Neural cell (in vitro differentiated cells): Measurements from ENCODE around the gene ADARB2. TPM values are rescaled to one million over a fixed set of nuclear protein-coding genes. Genes with fewer than 3 reads are reported as not detected.

Experiments
- H2AFZ ChIP-seq: fragments of 200-600, 300-800 bp; sonication (generic), shearing (Covaris generic); 2 replicates; pipeline ENCODE4 v1.6.0; 2014; ENCODE audit warnings: low read depth, mild to moderate bottlenecking, antibody characterized with exemption, low read length, moderate library complexity
- H3F3A ChIP-seq: fragments of 200-600 bp; shearing (Covaris generic); 2 replicates; pipeline ENCODE4 v1.6.1; 2016; ENCODE audit warnings: mild to moderate bottlenecking, moderate library complexity, mixed read lengths, antibody characterized with exemption, low read length; ENCODE audit not compliant: insufficient read depth, poor library complexity, severe bottlenecking
- H3K27ac ChIP-seq: fragments of 200-600, 300-800 bp; sonication (generic), shearing (Covaris generic); 2 replicates; pipeline ENCODE4 v1.5.1; 2014; ENCODE audit warnings: mild to moderate bottlenecking, low read length, moderate library complexity
- H3K27me3 ChIP-seq: fragments of 300-800, 200-600 bp; sonication (generic), shearing (Covaris generic); 2 replicates; pipeline ENCODE4 v1.6.0; 2014; ENCODE audit warnings: mild to moderate bottlenecking, low read depth, low read length, moderate library complexity; ENCODE audit not compliant: insufficient read depth
- H3K36me3 ChIP-seq: fragments of 300-800, 200-600 bp; sonication (generic), shearing (Covaris generic); 2 replicates; pipeline ENCODE4 v1.5.1; 2014; ENCODE audit warnings: mild to moderate bottlenecking, antibody characterized with exemption, low read length, moderate library complexity; ENCODE audit not compliant: insufficient read depth
- H3K4me2 ChIP-seq: fragments of 300-800, 200-600 bp; sonication (generic), shearing (Covaris generic); 2 replicates; pipeline ENCODE4 v1.6.0; 2014; ENCODE audit warnings: mild to moderate bottlenecking, low read length
- H3K4me3 ChIP-seq: fragments of 300-800, 200-600 bp; sonication (generic), shearing (Covaris generic); 2 replicates; pipeline ENCODE4 v1.5.1; 2014; ENCODE audit warnings: mild to moderate bottlenecking, low read length, moderate library complexity
- H3K79me2 ChIP-seq: fragments of 200-600 bp; shearing (Covaris generic); replicated peaks from 2 replicates; pipeline ENCODE4 v1.6.0; 2014; ENCODE audit warnings: mild to moderate bottlenecking, low read length, moderate library complexity; ENCODE audit not compliant: insufficient read depth
- H3K9ac ChIP-seq: fragments of 300-800, 200-600 bp; sonication (generic), shearing (Covaris generic); 2 replicates; pipeline ENCODE4 v1.6.1; 2016; ENCODE audit warnings: mild to moderate bottlenecking, low read length, mixed read lengths
- H3K9me2 ChIP-seq: fragments of 200-600 bp; shearing (Covaris generic); 2 replicates; pipeline ENCODE4 v1.6.1; 2016; ENCODE audit warnings: mild to moderate bottlenecking, low read length, mixed read lengths; ENCODE audit not compliant: insufficient read depth
- H3K9me3 ChIP-seq: fragments of 200-600, 300-800 bp; sonication (generic), shearing (Covaris generic); 2 replicates; pipeline ENCODE4 v1.6.1; 2016; ENCODE audit warnings: mild to moderate bottlenecking, mixed run types, low read length, moderate library complexity, mixed read lengths
- H4K20me1 ChIP-seq: fragments of 200-600 bp; shearing (Covaris generic); 2 replicates; pipeline ENCODE4 v1.6.1; 2016; ENCODE audit warnings: mild to moderate bottlenecking, mixed run types; ENCODE audit not compliant: insufficient read depth
- EP300 ChIP-seq: fragments of 450-650 bp; conservative IDR thresholded peaks from 2 replicates; pipeline ENCODE4 v1.6.1; 2014; ENCODE audit warnings: antibody characterized with exemption, mild to moderate bottlenecking, moderate library complexity; ENCODE audit not compliant: poor library complexity, severe bottlenecking
- EZH2 ChIP-seq: fragments of 200-600, 300-800 bp; shearing (Covaris generic), sonication (generic); IDR thresholded peaks from 2 replicates; pipeline ENCODE4 v1.6.1; 2014; ENCODE audit warnings: antibody characterized with exemption, low read length, borderline replicate concordance, mild to moderate bottlenecking; ENCODE audit not compliant: insufficient read depth, poor library complexity, severe bottlenecking
- MXI1 ChIP-seq: fragments of 450-650 bp; conservative IDR thresholded peaks from 2 replicates; pipeline ENCODE4 v1.6.1; 2014; ENCODE audit warnings: antibody characterized with exemption, mild to moderate bottlenecking; ENCODE audit not compliant: poor library complexity, severe bottlenecking
- POLR2AphosphoS5 ChIP-seq: IDR thresholded peaks from 2 replicates; pipeline ENCODE4 v1.6.1; 2012
- RAD21 ChIP-seq: fragments of 450-650 bp; conservative IDR thresholded peaks from 2 replicates; pipeline ENCODE4 v1.6.1; 2014; ENCODE audit warnings: antibody characterized with exemption, mild to moderate bottlenecking, moderate library complexity
- SMC3 ChIP-seq: fragments of 450-650 bp; conservative IDR thresholded peaks from 2 replicates; pipeline ENCODE4 v1.6.1; 2014; ENCODE audit warnings: antibody characterized with exemption, mild to moderate bottlenecking, moderate library complexity; ENCODE audit not compliant: poor library complexity
- TAF1 ChIP-seq: IDR thresholded peaks from 2 replicates; pipeline ENCODE4 v1.6.1; 2012; ENCODE audit warnings: low read depth
- polyA plus RNA-seq: library from polyadenylated mRNA; depleted of rRNA; stranded (reverse); fragments of >200 nt; gene quantifications from 2 replicates; pipeline ENCODE4 v1.2.3, GENCODE V29; 2014
- TF ChIP-seq, protein P1 (sequence below): fragments of 450-650 bp; IDR thresholded peaks from 2 replicates; pipeline ENCODE4 v1.5.1; 2014; ENCODE audit warnings: antibody characterized with exemption, mild to moderate bottlenecking, moderate library complexity; ENCODE audit not compliant: poor library complexity, severe bottlenecking
- TF ChIP-seq, protein P2 (sequence below): IDR thresholded peaks from 2 replicates; pipeline ENCODE4 v1.6.1; 2012; ENCODE audit warnings: borderline replicate concordance

The ADARB2 gene
- polyA plus RNA-seq, 1 donor from 2014 or later = 3.6 TPM

DNA sequence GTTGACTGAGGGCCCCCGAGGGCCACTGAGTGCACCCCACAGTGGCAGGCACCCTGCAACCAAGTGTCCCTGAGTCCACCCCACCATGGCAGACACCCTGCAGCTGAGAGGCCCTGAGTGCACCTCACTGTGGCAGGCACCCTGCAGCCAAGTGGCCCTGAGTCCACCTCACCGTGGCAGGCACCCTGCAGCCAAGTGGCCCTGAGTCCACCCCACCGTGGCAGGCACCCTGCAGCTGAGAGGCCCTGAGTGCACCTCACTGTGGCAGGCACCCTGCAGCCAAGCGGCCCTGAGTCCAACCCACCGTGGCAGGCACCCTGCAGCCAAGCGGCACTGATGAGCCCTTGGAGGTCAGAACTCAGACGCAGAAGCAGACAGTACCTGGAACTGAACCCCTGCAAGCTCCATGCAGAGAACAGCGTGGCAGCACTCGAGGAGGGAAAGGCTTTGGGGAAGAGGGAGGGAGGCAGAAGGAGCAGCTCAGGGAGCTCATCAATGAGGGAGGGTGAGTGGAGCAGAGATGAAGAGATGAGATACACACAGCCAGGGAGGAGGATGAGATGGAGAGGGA is 524.7 kb downstream of the ADARB2 start:
- no peak overlapping the region for H3K4me2 ChIP-seq
- no peak overlapping the region for H2AFZ ChIP-seq
- H3K4me3 ChIP-seq = no peak overlapping the region
- TF ChIP-seq RAD21 (no peak), TAF1 (no peak), POLR2AphosphoS5 (no peak), SMC3 (no peak), EP300 (no peak), EZH2 (no peak), MXI1 (no peak)
- TF ChIP-seq, protein P1, sequence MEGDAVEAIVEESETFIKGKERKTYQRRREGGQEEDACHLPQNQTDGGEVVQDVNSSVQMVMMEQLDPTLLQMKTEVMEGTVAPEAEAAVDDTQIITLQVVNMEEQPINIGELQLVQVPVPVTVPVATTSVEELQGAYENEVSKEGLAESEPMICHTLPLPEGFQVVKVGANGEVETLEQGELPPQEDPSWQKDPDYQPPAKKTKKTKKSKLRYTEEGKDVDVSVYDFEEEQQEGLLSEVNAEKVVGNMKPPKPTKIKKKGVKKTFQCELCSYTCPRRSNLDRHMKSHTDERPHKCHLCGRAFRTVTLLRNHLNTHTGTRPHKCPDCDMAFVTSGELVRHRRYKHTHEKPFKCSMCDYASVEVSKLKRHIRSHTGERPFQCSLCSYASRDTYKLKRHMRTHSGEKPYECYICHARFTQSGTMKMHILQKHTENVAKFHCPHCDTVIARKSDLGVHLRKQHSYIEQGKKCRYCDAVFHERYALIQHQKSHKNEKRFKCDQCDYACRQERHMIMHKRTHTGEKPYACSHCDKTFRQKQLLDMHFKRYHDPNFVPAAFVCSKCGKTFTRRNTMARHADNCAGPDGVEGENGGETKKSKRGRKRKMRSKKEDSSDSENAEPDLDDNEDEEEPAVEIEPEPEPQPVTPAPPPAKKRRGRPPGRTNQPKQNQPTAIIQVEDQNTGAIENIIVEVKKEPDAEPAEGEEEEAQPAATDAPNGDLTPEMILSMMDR = no peak
- TF ChIP-seq, protein P2, sequence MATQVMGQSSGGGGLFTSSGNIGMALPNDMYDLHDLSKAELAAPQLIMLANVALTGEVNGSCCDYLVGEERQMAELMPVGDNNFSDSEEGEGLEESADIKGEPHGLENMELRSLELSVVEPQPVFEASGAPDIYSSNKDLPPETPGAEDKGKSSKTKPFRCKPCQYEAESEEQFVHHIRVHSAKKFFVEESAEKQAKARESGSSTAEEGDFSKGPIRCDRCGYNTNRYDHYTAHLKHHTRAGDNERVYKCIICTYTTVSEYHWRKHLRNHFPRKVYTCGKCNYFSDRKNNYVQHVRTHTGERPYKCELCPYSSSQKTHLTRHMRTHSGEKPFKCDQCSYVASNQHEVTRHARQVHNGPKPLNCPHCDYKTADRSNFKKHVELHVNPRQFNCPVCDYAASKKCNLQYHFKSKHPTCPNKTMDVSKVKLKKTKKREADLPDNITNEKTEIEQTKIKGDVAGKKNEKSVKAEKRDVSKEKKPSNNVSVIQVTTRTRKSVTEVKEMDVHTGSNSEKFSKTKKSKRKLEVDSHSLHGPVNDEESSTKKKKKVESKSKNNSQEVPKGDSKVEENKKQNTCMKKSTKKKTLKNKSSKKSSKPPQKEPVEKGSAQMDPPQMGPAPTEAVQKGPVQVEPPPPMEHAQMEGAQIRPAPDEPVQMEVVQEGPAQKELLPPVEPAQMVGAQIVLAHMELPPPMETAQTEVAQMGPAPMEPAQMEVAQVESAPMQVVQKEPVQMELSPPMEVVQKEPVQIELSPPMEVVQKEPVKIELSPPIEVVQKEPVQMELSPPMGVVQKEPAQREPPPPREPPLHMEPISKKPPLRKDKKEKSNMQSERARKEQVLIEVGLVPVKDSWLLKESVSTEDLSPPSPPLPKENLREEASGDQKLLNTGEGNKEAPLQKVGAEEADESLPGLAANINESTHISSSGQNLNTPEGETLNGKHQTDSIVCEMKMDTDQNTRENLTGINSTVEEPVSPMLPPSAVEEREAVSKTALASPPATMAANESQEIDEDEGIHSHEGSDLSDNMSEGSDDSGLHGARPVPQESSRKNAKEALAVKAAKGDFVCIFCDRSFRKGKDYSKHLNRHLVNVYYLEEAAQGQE = no peak
- H3K9me2 ChIP-seq = no peaks in the 10 kb centered on the region
- H3K9me3 ChIP-seq = no peaks in the 10 kb centered on the region
- no peak overlapping the region for H3K9ac ChIP-seq
- H3F3A ChIP-seq = no peaks in the 10 kb centered on the region
- H4K20me1 ChIP-seq = no peaks in the 10 kb centered on the region
- no peaks in the 10 kb centered on the region for H3K36me3 ChIP-seq
- H3K27ac ChIP-seq = no peak overlapping the region
- H3K27me3 ChIP-seq = no peaks in the 10 kb centered on the region
- no peaks in the 10 kb centered on the region for H3K79me2 ChIP-seq

DNA sequence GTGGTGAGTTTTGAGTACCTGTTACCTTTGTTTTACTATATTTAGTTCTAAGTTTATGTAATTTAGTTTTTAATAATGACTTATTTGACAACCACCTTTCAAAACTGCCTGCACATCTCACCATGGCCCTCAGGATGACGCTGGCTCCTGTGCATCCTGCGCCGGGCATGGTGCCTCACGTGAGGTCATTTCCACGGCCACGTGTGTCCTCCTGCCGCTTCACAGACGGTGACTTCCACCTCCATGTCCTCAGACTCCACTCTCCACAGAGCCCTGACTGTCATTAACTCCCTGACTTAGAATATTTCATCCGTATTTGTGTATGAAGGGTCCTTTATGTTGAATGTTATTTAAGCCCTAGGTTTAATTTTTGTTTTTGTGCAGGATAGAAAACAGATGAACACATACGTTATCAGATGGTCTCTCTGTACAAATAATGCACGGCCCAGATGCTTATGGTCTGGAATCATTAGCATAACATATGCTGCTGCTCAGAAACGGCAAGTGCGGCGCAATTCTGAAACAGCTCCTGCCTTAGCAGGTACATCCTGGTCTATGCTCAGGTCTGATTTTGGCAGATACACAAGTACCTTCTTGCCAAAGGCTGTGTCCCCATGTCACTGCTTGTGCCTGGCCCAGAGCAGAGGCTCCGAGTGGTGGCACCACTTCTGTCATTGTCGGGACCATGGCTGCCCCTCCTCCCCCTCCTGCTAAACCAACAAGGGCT is 525.3 kb downstream of the ADARB2 start:
- no peak overlapping the region for H3K4me3 ChIP-seq
- no peak overlapping the region for H3K27ac ChIP-seq
- H3K36me3 ChIP-seq = no peaks in the 10 kb centered on the region
- H2AFZ ChIP-seq = no peak overlapping the region
- no peaks in the 10 kb centered on the region for H3K79me2 ChIP-seq
- no peaks in the 10 kb centered on the region for H3K9me2 ChIP-seq
- no peak overlapping the region for H3K9ac ChIP-seq
- TF ChIP-seq EP300 (no peak), EZH2 (no peak), MXI1 (no peak), RAD21 (no peak), POLR2AphosphoS5 (no peak), SMC3 (no peak), TAF1 (no peak)
- TF ChIP-seq, protein P2 = no peak
- TF ChIP-seq, protein P1 = no peak
- H4K20me1 ChIP-seq = no peaks in the 10 kb centered on the region
- H3F3A ChIP-seq = no peaks in the 10 kb centered on the region
- H3K9me3 ChIP-seq = no peaks in the 10 kb centered on the region
- no peaks in the 10 kb centered on the region for H3K27me3 ChIP-seq
- no peak overlapping the region for H3K4me2 ChIP-seq
